Measurements from ENCODE around the gene BMF.
"Not testable (repeated sequence)": the region's sequence is repeated elsewhere in the genome, so short reads cannot be mapped to it uniquely, and the experiment has no call there.

The BMF gene

GRCh38 chr15:40108855-40109735, at the start of gene BMF:
Gene BMF (minus strand): TSS chr15:40108879. CDS start chr15:40106086, 2,793 bp downstream.
- peak; percentile 99 for DNase-seq

GRCh38 chr15:40157778-40158447, 49.2 kb upstream of the BMF start:
- no peak for DNase-seq

GRCh38 chr15:40155270-40155910, 46.7 kb upstream of the BMF start:
- no peak for DNase-seq

- DNase-seq = not testable (repeated sequence)
These were observed 46.1 kb upstream of the BMF start for GRCh38 chr15:40154821-40155220.

- DNase-seq = no peak
These were observed 43.3 kb upstream of the BMF start for GRCh38 chr15:40151991-40152390.

GRCh38 chr15:40151499-40151898, 42.8 kb upstream of the BMF start:
- no peak for DNase-seq

- DNase-seq = no peak
These were observed 41.7 kb upstream of the BMF start for GRCh38 chr15:40150163-40150925.

- DNase-seq = no peak
These were observed 40.7 kb upstream of the BMF start for GRCh38 chr15:40149339-40149738.

GRCh38 chr15:40146037-40146436, 37.4 kb upstream of the BMF start:
- DNase-seq = no peak

- DNase-seq = no peak
These were observed 33.7 kb upstream of the BMF start for GRCh38 chr15:40142428-40142827.

- DNase-seq = not testable (repeated sequence)
These were observed 29.5 kb upstream of the BMF start for GRCh38 chr15:40138201-40138570.

- DNase-seq = no peak
These were observed 28.9 kb upstream of the BMF start for GRCh38 chr15:40137303-40138200.

GRCh38 chr15:40136470-40137302, 28.0 kb upstream of the BMF start:
- DNase-seq = no peak

GRCh38 chr15:40135846-40136450, 27.3 kb upstream of the BMF start:
- DNase-seq = not testable (repeated sequence)

GRCh38 chr15:40134885-40135284, 26.2 kb upstream of the BMF start:
- no peak for DNase-seq

- DNase-seq = no peak
These were observed 24.9 kb upstream of the BMF start for GRCh38 chr15:40133544-40133943.

- no peak for DNase-seq
These were observed 22.3 kb upstream of the BMF start for GRCh38 chr15:40130799-40131502.

- DNase-seq = no peak
These were observed 21.4 kb upstream of the BMF start for GRCh38 chr15:40130118-40130517.

- DNase-seq = no peak
These were observed 20.3 kb upstream of the BMF start for GRCh38 chr15:40128766-40129660.
